Spinal cord (tissue), 10 donors: ENCODE results near the gene PKP4. TPM values are rescaled to one million over a fixed set of nuclear protein-coding genes. Genes with fewer than 3 reads are reported as not detected.
A peak's percentile ranks its signal among the peaks of the same experiment; 100 is the strongest.

Experiments used
- DNase-seq, 6 donors: peaks; one replicate each; pipeline versions ENCODE4 v3.0.0 to v3.0.0-alpha.2; 2013 to 2015; ENCODE audit warnings: low spot score in 6 of 6, low read depth in 4 of 6
- H3K27ac ChIP-seq: one replicate; pipeline ENCODE4 v1.5.1; 2013; ENCODE audit warnings: low read depth, low read length, control low read depth
- H3K27me3 ChIP-seq: one replicate; pipeline ENCODE4 v1.6.1; 2013; ENCODE audit warnings: low read length; ENCODE audit not compliant: control insufficient read depth, insufficient read depth
- H3K36me3 ChIP-seq: one replicate; pipeline ENCODE4 v1.6.1; 2013; ENCODE audit warnings: low read length; ENCODE audit not compliant: control insufficient read depth, insufficient read depth
- H3K4me1 ChIP-seq: one replicate; pipeline ENCODE4 v1.6.1; 2013; ENCODE audit warnings: low read length; ENCODE audit not compliant: control insufficient read depth, insufficient read depth
- H3K4me3 ChIP-seq: one replicate; pipeline ENCODE4 v1.5.1; 2013; ENCODE audit warnings: low read depth, low read length, control low read depth
- H3K9me3 ChIP-seq: one replicate; pipeline ENCODE4 v1.6.1; 2013; ENCODE audit warnings: low read length; ENCODE audit not compliant: control insufficient read depth, insufficient read depth
- WGBS: methylation state at CpG from one replicate; pipeline ENCODE4 v1.1.5; 2013; ENCODE audit warnings: missing lambda C conversion rate; ENCODE audit not compliant: insufficient coverage; 5-methylcytosine and 5-hydroxymethylcytosine counted together
- polyA plus RNA-seq, 2 donors: library from polyadenylated mRNA; unstranded; fragments of 120-200 nt; gene quantifications; one replicate each; pipeline ENCODE4 v1.2.1, GENCODE V29; 2013; ENCODE audit not compliant: insufficient read length in 2 of 2
- total RNA-seq, 2 donors: library from RNA; depleted of rRNA in 1 of 2; stranded (reverse); fragments of 120-200 nt in 1 of 2; fragments of >200 nt in 1 of 2; gene quantifications; one replicate each; pipeline versions ENCODE4 v1.2.3 to v1.2.4, GENCODE V29; 2013 to 2014
- donor health status: healthy.

Gene PKP4
- total and polyA plus RNA-seq, 4 donors: 98.6 to 135 (median 123) TPM

- H3K27me3 ChIP-seq: no peaks in the 10 kb centered on the region
- DNase-seq: no peak
- H3K9me3 ChIP-seq: no peaks in the 10 kb centered on the region
- H3K36me3 ChIP-seq: no peaks in the 10 kb centered on the region
- 100% methylated on average over 1 of the region's 2 CpGs for WGBS
- peaks cover 3% of the 10 kb centered on the region for H3K4me1 ChIP-seq
- no peak overlapping the region for H3K4me3 ChIP-seq
- no peak overlapping the region for H3K27ac ChIP-seq
Observed at GRCh38 chr2:158519481-158519880, 62.7 kb downstream of the PKP4 start.

- Histone ChIP-seq H3K36me3 (no peaks in the 10 kb centered on the region), H3K27me3 (no peaks in the 10 kb centered on the region), H3K4me1 (no peaks in the 10 kb centered on the region), H3K27ac (no peak overlapping the region), H3K9me3 (no peaks in the 10 kb centered on the region), H3K4me3 (no peak overlapping the region)
- no CpG with 5 or more reads among the region's 4 CpGs for WGBS
- no peak for DNase-seq
Observed at GRCh38 chr2:158529379-158530259, 72.9 kb downstream of the PKP4 start.

DNA sequence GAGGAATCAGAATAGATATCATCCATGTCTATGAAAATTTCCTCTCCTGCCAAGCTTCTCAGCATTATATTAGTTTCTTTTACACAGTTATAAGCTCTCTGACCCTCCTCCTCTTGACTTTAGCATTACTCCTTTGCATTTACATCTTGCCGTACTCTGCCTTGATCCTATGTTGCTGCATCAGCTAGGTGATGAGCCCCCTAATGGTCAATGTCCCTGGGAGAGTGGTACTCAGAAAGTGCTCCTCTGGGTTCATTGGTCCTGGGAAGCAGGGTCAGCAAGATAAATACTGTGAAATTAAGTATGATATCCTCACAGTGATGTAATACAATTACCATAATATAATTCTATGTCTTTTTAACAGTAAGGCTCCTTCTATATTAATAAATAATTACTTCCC lies 74.1 kb downstream of the PKP4 start:
- Histone ChIP-seq H3K27me3 (no peaks in the 10 kb centered on the region), H3K4me3 (no peak overlapping the region), H3K36me3 (no peaks in the 10 kb centered on the region), H3K4me1 (no peaks in the 10 kb centered on the region), H3K27ac (no peak overlapping the region), H3K9me3 (no peaks in the 10 kb centered on the region)
- WGBS: 80% methylated on average over 1 of the region's 1 CpG
- no peak for DNase-seq

DNA sequence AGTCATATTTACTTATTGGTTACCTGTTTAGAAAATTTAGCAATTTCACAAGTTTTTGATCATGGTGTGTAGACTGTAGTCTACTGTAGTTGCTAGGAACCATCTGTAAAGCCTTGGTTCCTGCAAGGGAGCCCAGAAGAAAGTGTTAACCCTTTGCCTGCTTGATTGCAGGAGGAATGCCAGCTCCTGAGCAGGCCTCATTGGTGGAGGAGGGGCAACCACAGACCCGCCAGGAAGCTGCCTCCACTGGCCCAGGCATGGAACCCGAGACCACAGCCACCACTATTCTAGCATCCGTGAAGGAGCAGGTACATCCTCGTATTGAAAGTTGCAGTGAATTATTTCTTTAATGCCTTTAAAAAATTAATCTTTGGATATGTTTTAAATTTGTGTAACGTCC lies 76.3 kb downstream of the PKP4 start:
- 83% methylated on average over 2 of the region's 5 CpGs for WGBS
- Histone ChIP-seq H3K27ac (no peak overlapping the region), H3K27me3 (no peaks in the 10 kb centered on the region), H3K36me3 (no peaks in the 10 kb centered on the region), H3K4me1 (no peaks in the 10 kb centered on the region), H3K9me3 (no peaks in the 10 kb centered on the region), H3K4me3 (no peak overlapping the region)
- DNase-seq: no peak

DNA sequence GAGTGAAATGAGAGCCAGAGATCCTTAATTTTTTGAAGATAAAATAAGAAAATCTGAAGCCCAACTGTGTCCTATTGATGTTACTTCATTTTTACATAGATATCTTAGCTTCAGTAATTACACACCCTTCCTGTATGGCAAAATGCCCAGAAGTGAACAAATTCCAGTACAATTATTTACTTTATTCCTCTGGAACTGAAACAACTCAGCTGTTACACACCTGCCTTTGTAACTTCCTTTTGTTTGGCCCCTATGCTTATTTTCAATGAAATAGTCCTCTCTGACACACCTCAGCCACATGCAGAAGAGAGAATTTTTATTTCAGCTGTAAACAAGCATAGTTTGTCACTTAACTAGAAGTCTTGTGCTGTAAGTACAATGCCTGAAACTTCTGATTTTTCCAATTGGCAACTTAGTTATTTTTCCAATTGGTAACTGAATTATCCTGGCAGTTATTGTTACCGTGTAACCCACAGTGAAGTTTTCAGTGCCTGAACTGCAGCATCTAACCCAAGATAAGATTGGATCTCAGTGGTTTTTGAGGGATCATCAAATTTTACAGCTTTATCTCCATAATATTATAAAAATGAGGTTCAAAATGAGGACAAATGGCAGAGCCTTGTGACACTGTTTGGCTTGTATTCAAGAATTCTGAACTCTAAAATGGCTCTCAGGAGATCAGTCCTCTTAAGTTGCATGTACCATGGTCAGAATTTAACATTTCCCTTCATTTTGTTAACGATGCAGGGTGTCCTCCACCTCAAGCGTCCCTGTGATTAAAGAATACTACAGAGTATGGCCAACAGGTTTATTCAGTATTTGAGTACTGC lies 82.6 kb downstream of the PKP4 start:
- no peaks in the 10 kb centered on the region for H3K4me1 ChIP-seq
- no peak overlapping the region for H3K4me3 ChIP-seq
- H3K27ac ChIP-seq: no peak overlapping the region
- H3K9me3 ChIP-seq: no peaks in the 10 kb centered on the region
- peak in 3 of 6 donors; percentile 19 to 58 (median 28) for DNase-seq
- no peaks in the 10 kb centered on the region for H3K36me3 ChIP-seq
- H3K27me3 ChIP-seq: no peaks in the 10 kb centered on the region
- WGBS: no CpG with 5 or more reads among the region's 3 CpGs

DNA sequence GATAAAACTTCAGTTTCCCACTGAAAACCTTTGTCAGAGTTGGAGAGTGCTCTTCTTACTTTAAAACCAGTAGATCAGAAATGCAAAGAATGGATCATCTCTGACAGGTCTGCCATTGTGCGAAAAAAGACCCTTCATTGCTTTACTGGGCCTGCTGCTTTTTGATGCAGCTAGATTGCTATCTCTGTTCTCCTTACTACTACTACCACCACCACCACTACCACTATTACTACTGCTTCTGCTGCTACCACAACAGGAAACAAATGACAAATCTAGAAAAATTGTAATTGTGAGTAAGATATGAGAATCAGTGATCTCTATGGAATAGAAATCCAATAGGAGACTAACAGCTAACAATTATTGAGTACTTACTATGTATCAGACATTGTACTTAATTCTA lies 85.8 kb downstream of the PKP4 start:
- Histone ChIP-seq H3K27me3 (no peaks in the 10 kb centered on the region), H3K4me3 (no peak overlapping the region), H3K9me3 (no peaks in the 10 kb centered on the region), H3K27ac (no peak overlapping the region), H3K4me1 (no peaks in the 10 kb centered on the region), H3K36me3 (no peaks in the 10 kb centered on the region)
- DNase-seq: no peak
- no CpG with 5 or more reads among the region's 1 CpG for WGBS

GRCh38 chr2:158543957-158544356 lies 87.2 kb downstream of the PKP4 start:
- no peaks in the 10 kb centered on the region for H3K4me1 ChIP-seq
- no peaks in the 10 kb centered on the region for H3K36me3 ChIP-seq
- H3K27me3 ChIP-seq: no peaks in the 10 kb centered on the region
- no CpG with 5 or more reads among the region's 2 CpGs for WGBS
- H3K27ac ChIP-seq: no peak overlapping the region
- DNase-seq: no peak
- H3K4me3 ChIP-seq: no peak overlapping the region
- H3K9me3 ChIP-seq: no peaks in the 10 kb centered on the region

DNA sequence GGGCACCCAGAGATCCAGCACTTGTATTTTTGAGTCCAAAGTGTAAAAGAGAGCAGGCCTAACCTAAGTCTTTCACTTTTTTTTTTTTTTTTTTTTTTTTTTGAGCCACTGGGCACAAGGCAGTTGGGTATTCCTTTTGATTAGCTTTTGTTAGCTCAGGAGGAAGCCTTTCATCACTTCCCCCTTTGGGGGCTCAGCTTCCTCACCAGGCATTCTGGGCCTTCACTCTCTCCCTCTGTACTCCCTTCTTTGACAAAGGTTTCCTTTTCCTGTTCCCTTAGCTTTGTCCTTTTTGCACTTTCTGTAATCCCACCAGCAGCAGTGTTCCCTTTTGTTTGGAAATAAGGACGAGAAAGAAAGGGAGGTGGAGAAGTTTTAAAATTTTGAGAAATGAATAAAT lies 88.2 kb downstream of the PKP4 start:
- Histone ChIP-seq H3K4me3 (no peak overlapping the region), H3K27me3 (no peaks in the 10 kb centered on the region), H3K36me3 (no peaks in the 10 kb centered on the region), H3K4me1 (no peaks in the 10 kb centered on the region), H3K9me3 (no peaks in the 10 kb centered on the region), H3K27ac (no peak overlapping the region)
- no CpG with 5 or more reads among the region's 1 CpG for WGBS
- no peak for DNase-seq

DNA sequence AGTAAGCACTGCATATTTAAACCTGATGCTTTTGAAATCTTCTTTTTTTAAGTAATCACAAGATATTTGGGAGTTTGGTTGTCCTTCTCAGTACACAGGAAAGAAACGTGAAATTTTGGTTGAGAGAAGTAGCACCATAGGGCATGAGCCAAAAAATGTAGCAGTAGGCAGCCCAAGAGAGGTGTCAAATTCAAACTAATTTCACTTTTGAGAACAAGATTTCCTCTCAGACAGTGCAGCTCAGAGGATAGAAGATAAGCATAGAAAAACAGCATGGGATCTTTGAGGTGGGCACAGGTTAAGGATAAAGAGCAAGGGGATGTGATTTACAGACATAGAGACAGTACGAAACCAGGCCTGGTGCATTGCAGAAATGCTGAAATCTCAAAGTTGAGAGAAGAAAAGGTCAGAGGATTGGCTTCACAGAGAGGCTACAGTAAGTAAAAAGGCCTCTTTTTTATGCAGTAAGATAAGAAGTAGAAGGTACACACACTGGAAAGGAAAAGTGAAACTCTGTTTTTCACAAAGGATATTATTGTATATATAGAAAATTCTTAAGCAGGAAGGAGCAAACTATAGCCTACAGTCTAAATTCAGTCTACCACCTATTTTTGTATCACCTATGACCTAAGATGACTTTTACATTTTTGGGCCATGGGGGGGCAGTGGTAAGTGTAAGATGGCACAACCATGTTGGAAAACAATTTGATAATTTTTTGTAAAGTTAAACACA lies 89.8 kb downstream of the PKP4 start:
- Histone ChIP-seq H3K27me3 (no peaks in the 10 kb centered on the region), H3K36me3 (no peaks in the 10 kb centered on the region), H3K27ac (no peak overlapping the region), H3K4me3 (no peak overlapping the region), H3K9me3 (no peaks in the 10 kb centered on the region), H3K4me1 (no peaks in the 10 kb centered on the region)
- WGBS: 90% methylated on average over 2 of the region's 2 CpGs
- DNase-seq: peak in 1 of 6 donors; percentile 15
